HS-27A (cell line): ENCODE measurements around the gene ATP11A.

Experiments
- DNase-seq: peaks from one replicate; pipeline ENCODE4 v3.0.0-alpha.2; 2012; ENCODE audit warnings: low read depth, missing footprints

The ATP11A gene

DNA sequence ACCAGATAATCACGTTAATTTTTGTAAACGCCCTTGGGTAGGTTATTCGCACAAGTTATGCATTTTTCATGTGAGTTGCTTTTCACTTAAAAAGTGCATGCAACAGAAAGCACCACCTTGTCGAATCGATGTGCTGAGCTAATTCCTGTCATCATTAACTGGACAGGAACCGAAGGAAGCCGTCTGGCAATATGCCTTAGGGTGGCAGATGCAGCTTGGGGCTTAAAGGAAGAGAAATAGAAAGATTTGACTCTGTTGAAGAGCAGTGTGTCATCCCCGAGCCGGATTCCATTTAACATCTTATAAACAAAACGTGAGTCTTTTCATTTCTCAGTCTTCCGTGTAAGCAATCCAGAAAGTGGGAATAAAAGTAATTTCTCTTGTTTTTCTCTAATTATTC lies 70.0 kb downstream of the ATP11A start:
- DNase-seq = no peak

DNA sequence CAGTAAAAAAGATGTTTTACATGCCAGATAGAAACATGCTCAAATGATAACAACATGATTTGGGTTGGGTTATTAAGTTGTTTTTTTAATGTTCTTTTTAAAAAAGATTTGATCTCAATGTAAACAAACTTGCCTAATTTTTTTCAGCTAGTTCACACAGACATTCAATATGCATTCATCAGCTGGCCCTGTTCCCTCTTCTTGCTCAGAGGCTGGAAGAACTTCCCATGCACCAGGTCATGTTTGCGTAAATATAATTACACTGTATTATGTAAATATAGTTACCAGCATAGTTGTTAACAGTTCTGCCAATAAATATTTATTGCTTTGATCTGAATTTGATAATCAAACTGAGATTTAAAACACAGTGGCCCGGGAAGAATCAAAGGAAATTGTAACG lies 70.6 kb downstream of the ATP11A start:
- no peak for DNase-seq

DNA sequence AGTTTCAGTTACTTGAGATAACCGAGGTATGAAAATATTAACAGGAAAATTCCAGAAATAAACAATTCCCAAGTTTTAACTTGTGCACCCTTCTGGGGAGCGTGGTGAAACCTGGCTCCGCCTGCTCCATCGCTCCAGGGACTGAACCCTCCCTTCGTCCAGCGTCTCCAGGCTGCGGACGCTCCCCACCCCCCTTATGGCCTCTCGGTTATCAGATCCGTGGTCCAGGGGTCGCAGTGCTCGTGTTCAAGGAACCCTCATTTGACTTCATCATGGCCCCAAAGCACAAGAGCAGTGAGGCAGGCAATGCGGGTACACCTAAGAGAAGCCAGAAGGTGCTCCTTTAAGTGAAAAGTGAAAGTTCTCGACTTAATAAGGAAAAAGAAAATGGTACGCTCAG lies 71.1 kb downstream of the ATP11A start:
- no peak for DNase-seq

DNA sequence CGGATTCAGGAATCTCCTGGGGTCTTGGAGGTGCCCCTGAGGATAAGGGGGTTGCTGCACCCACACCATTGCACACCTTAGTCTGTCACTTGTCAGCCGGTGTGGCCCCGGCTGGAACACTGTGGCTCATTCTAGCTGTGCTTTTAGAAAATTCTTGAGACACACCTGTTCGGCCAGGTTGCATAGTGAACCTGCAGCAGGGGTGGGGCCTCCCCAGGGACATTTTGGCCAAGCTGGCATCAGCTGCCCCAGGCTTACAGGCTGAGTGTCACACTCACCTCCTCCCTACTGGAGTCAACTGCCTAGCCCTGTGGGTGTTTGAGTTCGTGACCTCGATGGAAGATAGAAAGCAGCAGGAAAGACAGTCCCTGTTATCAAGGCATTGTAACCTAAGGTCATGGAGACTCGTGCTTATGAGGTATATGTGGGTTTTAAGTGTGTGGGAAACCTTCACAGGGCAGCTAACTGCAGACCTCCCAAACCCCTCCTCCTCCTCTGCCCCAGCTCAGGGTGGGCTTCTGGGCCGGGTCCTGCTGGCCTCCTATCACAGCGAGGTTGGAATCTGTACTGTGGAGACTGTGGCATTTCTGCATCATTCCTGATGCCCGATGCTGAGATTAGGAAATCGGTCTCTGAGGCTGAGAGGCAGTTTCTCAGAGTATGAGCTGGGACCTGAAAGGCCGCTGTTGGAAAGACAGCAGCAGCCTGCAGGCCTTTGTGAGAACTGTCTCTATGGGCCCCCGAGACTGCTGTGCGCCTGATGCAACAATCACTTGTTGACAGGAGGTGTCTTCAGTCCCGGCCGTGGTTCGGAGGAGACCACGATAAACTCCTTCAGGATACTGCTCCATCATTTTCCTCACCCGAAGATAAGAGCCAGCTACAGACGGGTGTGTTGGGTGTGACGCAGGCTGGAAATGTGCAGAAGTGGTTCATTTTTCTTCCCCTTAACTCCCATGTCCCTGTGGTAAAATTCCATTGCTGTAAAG lies 72.2 kb downstream of the ATP11A start:
- no peak for DNase-seq

DNA sequence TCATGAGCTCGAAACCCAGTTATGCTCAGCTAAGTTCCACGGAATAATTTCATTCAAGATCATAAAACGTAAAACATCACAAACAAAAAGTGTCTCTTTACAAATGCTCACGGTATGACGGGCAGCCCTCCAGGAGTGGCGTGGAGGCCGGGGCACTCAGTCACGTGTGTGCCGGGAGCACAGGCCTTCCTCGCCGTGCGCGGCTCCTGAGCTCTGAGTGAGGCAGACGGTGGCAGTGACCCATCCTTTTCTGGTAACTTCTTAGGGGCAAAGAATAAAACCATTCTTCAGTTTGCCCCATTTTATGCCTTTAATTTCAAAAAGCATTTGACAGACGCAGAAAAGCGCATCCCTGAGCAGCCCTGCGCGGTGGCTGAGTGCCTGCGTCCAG lies 72.8 kb downstream of the ATP11A start:
- DNase-seq = no peak

DNA sequence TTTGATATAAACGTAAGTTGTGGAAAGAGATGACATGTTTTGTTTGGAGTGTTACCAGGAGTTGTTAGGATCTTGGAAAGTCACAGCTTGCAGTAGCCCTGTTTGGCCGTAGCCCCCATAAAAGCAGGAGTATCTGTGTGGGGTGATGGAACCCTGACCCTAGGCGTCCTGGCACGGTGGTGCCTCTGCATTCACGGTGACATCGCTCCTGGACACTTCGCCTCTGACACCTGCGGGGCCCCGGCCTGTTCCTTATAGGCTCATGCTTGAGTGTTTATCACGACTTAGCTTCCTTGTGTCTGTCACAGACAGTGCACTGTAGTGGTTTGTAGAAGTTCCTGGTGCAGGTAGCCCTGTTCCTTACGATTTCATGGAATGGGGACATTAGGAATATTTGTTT lies 74.2 kb downstream of the ATP11A start:
- no peak for DNase-seq

DNA sequence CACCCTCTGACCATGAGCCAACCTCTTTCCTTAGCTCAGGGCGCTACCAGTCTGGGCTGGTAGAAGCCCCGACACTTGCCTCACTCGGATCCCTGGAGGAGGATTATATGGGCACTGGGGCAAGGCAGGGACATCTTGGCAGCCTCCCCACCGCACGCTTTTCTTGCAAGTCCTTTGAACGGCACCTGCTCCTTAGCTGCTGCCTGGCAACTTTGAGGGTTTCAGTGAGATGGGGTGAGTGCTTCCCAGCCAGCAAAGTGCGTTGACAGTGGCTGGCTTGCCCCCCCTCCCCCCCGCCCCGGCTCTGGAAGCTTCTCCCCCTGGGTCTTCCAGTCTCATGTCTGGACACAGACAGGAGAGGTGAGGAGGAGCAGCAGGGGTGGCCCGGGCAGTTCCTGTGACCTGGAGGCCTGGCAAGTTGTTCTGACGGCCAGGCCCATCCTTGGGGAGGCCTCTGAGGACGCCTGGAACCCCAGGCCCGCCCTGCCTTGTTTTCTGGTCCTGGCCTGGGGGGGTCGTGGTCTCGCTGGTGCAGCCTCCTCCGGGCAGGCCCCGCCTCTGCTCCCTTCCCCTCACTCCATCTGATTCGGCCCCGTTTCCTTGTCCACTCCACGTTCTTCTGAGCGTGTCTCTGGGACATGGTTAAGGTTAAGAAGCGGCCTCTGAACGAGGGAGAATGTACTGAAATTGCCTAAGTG lies 75.2 kb downstream of the ATP11A start:
- no peak for DNase-seq

DNA sequence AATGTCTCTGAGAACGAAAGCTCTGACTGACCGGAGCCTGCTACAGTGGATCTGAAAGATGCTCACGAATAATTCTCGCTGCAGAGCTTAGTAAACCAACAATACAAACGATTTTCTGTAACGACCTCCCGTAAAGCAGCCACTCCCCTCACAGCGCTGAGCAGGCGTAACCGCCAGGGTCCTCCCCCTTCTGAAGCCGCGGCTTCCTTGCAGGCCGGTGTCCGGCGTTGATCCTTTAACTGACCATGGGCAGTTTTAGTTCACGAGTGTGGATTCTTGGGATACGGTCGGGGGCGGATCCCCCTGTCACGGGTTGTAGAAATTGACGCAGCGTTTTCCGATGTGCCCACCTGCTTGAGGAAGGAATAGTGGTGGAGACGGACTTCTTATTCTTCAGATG lies 75.9 kb downstream of the ATP11A start:
- no peak for DNase-seq

DNA sequence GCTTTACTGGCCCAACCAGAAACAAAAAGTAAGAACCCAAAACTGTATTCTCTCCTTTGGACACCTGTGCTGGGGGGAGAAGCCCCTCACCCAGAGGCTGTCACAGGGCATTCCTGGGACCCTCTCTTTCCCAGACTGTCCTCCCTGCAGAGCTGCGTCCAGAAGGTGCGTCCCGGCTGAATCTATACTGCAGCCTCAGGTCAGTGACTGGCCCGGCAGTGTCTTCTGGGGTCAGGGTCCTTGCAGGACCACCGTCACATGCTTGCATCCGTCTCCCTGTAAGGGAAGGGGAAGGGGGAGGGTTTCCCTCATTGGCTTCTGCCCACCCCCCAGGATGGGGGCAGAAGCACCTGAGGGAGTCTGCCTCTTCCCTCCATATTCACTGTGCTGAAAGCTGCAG lies 76.5 kb downstream of the ATP11A start:
- DNase-seq = no peak

DNA sequence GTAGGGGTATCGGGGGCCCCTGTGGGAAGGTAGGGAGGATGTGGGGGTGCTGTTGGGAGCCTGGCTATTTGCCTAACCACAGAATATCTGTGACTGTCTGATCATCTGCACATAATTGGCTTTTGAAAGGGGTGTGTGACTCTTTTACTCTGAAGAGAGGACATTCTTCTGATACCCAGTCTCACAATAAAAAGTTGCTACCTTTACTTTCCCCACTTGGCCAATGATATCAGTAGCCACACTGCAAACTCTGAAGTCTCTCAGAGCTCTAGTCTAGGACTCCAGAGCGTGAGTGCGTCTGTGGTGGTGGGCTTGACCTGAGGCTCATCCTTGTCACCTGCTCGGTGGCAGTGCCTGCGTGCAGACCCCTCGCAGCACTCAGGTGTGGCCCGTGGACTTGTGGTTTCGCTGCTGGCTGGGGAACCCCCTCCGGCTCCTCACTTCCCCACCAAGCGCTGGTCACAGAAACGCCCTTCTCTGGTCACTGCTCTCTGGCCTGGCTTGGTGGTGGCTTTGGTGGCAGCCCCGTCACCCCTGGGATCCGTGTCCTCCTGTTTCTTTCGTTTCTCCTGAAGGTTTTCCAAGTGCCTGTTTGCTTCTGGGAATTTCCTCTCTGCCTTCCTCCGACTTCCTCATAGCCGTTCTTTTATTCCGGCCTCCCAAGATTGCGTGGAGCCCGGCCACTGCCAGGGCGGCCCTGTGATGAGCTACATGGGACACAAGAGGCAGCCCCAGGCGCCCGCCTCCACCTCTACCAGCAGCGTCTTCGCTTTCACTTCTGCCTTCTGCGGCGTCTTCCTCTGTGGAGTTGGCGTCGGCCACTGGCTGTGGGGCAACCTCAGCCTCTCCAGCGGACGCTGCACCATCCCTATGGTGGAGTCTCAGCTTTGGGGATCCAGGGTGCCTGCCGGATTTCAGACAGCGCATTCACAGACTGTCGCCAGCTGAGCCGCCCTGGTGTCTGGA lies 78.0 kb downstream of the ATP11A start:
- no peak for DNase-seq

DNA sequence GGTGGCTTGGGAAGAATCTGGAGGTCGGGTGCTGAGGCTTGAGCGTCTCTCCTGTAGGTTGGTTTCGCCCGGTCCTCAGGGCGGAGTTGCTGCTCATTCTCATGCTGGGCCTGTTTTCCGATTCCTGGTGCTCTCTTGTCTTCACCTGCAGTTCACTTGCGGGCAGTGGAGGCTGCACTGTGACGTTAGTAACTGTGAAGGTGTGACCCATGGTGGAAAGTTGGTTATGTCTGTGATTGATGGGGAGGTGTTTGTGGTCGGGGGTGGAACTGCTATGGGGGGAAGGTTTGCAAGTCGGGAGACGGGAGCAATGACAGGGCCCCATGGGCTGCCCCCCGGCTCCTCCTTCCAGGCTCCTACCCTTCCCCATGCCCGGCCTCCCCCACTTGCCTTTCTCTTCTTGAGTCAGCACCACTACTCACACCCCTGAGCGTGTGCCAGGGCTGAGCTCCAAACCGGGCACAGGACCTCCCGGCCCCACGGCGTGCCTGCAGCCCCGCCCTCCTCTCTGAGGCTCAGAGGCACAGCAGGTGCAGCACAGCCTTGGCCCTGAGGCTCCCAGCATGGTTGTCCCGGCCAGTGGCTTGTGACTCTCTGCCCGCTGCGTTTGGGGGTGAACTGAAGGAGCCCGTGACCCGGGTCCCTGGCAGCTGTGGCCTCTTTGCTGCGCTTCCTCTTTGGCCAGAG lies 79.1 kb downstream of the ATP11A start:
- DNase-seq = no peak

DNA sequence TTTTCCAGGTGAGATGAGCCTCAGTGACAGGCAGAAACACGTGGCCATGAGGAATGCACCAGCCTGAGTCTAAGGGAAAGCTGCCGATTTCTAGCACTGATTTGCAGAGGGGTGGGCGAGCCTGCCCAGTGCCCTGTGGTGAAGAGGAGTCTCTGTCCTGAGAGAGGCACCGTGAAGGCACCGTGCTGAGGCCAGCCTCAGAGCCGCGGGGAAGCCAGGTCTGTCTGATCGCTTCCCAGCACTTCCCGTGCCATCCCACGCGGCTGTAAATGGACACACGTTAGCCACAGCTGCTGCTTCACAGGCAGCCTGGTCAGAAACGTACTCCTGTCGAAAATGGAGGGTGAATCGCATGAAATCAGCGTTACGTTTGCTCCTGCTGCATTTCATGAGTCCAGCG lies 79.8 kb downstream of the ATP11A start:
- DNase-seq = no peak

DNA sequence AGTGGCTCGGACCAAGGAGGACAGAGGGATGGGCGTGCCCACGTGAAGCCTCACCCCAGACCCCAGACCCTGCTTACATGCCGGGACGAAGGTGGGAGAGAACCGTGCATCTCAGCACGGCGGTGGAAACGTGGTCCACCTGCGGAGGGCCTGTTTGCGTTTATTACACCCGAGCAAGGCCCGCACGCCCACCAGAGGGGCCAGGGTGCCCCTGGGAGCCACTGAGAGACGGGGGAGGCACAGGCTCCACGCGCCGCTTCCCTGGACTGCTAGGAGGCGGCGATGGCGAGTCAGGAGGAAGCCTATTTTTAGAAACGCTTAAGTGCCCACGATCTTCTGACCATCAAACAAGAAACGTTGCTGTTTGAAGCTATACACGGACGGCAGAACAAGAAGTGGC lies 80.7 kb downstream of the ATP11A start:
- no peak for DNase-seq

DNA sequence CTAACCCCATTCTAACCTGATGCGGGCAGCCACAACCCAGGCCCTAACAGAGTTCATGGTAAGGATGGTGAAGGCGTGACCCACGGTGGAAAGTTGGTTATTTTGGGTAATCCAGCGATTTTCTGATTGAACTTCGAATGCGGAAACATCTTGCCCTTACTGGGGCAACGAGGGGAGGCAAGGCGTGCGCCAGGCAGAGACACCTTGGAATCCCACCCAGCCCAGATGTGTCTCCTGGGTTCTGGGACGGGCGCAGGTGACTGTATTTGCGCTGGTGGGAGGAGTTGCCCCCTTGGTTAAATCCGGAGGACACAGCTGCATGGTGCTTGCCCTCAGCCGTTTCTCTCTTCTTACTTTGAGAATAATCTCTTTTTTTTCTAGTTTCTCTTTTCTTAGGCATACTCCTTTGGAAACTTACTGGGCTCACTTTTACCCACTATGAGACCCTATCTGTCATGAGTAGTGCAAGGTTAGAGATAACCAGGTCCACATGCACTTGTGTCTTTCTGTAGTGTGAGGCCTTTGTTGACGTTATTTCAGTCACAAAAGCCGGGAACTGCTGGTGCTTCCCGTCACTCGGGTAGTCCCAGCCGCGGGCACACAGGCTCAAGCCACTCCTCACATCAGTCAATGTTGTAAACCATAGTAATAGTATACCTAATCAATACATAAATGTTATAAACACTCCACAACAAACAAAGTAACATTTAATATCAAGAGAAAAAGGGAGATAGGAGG lies 81.5 kb downstream of the ATP11A start:
- no peak for DNase-seq

DNA sequence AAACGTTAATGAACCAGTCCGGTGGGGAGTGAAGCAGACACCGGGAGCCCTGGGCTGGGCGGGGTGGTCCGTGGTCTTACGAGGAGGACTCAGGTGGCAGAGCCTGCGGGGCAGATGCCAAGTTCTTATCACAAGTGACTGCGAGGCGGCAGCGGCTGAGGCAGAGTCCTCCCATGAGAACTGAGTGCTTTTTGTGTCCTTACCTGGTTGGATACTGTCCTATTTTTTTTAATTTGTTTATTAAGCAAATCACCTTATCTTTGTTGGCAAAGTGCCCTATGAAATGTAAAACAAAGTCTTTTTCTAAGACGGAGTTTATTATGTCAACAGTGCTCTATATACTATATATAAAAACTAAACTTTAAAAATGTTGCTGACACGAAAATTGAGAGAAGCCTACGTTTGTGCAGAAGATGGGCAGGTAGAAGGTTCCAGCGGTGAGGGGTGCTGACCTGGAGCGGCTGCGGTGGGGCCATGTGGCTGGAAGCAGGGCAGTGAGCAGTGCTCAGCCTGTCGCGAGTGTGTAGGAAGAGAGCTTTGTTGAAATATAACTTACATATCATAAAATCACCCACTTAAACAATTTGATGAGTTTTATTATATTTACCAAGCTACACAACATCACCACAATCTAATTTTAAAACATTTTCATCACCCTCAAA lies 82.2 kb downstream of the ATP11A start:
- no peak for DNase-seq

DNA sequence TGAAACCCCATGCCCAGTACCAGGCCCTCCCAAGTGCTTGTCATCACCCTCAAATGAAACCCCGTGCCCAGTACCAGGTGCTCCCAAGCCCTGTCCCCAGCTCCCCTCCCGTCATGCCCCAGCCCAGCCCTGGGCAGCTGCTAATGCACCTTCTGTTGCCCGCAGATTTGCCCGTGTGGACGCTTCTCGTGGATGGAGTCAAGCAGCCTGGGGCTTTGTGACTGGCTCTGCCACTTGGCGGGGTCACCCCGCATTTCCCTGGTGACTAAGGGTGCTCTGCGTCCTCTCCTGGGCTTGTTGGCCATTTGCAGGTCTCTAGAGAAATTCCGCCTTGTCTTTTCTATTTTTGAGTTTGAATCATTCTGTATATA lies 82.7 kb downstream of the ATP11A start:
- no peak for DNase-seq

DNA sequence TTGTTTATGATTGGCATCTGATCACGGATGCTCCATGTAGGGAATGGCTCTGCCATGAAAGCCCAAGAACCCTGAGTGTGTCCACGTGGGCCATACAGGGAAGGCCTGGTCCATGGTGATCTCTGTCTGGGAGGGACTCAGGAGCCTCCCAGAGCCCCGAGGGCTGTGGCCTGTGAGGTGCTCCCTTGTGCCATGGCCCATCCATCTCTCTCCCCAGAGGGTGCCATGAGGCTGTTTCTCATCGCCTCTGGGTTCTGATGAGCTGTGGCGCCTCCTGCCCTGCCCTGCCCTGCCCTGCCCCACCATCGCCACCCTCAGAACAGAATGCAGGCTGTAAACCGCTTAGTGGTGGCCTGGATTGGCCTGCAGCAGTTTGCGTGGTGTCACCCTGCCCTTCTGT lies 83.1 kb downstream of the ATP11A start:
- DNase-seq = no peak

DNA sequence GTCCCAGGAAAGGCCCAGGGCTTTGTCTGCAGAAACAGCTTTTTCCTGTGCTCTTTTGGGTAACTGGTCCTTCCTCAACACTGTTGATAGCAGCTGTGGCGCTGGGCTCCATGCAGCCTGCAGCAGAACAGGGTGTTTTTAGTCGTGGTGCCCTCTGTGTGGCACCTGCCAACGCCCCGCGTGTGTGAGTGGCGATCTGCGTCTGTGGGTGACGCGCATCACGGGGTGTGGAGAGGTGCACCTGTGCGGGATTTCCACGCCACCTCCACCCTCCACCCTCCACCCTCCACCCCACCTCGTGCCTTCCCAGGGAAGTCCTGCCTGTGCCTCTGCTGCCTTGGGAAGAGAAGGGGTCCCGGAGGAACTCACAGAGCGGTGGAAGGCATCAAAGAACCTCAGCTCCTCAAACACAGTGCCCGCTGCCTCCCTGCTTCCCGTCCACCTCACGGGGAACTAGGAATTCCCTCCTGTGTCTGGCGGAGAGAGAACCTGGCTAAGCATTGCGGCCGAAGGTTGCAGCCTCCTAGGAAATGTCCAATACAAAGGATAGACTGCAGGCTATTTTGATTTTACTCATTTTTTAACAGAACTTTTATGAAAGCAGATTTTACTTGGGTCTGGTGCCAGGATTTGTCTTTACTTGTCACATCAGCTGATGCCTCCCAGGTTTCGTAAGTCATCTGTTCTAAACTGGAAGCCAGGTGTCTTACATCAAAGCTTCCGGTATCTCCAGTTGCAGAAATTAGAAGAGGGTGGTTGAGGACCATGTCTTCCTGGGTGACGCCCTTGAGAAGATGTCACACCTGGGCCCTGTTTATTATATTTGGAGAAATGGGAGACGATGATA lies 84.0 kb downstream of the ATP11A start:
- DNase-seq = no peak

DNA sequence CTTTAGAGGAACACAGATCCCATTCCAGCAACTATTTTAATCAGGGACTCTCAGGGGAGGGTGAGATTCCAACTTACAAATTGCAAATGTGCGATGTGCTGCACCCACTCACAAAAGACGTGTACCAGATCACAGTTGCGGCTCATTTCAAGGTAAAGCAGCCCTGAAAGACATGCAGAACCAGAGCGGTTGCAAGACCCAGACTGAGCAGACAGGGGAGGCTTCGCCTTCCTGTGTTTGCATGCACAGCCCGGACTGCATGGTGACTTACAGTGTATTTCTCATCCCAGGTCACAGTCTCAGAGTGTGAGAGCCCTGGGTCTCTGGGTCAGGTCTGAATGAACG lies 84.6 kb downstream of the ATP11A start:
- no peak for DNase-seq
